Measurements from ENCODE around the gene ATF4.

The ATF4 gene

GRCh38 chr22:39510529-39511149 lies 9.7 kb upstream of the ATF4 start:
- DNase-seq (ENCODE audit: extremely low read depth, low read depth) = no peak

DNA sequence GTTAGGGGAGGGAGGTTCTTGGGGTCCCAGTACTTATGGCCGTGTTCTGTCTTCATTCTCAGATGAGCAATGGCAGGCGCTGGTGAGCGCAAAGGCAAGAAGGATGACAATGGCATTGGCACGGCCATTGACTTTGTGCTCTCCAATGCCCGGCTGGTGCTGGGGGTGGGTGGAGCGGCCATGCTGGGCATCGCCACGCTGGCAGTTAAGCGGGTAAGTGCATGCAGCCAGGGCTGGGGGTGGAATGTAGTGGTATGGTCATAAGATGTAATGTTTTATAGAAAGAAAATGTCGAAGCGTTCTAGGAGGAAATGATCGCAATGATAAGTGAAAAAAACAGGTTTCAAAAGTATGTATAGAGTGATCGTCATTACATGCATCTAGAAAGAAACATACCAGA lies 9.1 kb upstream of the ATF4 start:
- no peak overlapping the region for H3K4me3 ChIP-seq (replicated peaks; ENCODE audit: low read depth, low read length)
- DNase-seq (ENCODE audit: extremely low read depth, low read depth) = no peak
- TF ChIP-seq, protein P1, sequence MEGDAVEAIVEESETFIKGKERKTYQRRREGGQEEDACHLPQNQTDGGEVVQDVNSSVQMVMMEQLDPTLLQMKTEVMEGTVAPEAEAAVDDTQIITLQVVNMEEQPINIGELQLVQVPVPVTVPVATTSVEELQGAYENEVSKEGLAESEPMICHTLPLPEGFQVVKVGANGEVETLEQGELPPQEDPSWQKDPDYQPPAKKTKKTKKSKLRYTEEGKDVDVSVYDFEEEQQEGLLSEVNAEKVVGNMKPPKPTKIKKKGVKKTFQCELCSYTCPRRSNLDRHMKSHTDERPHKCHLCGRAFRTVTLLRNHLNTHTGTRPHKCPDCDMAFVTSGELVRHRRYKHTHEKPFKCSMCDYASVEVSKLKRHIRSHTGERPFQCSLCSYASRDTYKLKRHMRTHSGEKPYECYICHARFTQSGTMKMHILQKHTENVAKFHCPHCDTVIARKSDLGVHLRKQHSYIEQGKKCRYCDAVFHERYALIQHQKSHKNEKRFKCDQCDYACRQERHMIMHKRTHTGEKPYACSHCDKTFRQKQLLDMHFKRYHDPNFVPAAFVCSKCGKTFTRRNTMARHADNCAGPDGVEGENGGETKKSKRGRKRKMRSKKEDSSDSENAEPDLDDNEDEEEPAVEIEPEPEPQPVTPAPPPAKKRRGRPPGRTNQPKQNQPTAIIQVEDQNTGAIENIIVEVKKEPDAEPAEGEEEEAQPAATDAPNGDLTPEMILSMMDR (IDR thresholded peaks at IDR 0.05; ENCODE audit: low read depth, low read length, missing control alignments) = no peak

More at GRCh38 chr22:39510529-39511149, 9.7 kb upstream of the ATF4 start:
- TF ChIP-seq, protein P1 (IDR thresholded peaks at IDR 0.05; ENCODE audit: low read depth, low read length, missing control alignments) = no peak
- no peak overlapping the region for H3K4me3 ChIP-seq (replicated peaks; ENCODE audit: low read depth, low read length)

DNA sequence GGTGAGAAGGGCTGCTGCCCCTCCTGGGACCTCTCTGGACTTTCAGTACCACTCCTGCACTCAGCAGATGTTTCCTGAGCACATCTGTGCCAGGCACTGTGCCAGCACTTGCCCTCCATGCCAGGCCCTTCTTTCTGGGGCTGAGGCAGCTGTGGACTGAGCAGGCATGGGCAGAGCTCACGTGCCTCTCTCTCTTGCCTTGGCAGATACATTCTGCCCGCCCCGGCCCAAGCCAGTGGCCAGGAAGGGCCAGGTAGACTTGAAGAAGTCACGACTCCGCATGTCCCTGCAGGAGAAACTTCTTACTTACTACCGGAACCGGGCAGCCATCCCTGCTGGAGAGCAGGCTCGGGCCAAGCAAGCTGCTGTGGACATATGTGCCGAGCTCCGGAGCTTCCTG lies 8.3 kb upstream of the ATF4 start:
- no peak overlapping the region for H3K4me3 ChIP-seq (replicated peaks; ENCODE audit: low read depth, low read length)
- TF ChIP-seq, protein P1 (IDR thresholded peaks at IDR 0.05; ENCODE audit: low read depth, low read length, missing control alignments) = no peak
- DNase-seq (ENCODE audit: extremely low read depth, low read depth) = no peak

GRCh38 chr22:39513791-39514190 lies 6.6 kb upstream of the ATF4 start:
- TF ChIP-seq, protein P1 (IDR thresholded peaks at IDR 0.05; ENCODE audit: low read depth, low read length, missing control alignments) = no peak
- no peak overlapping the region for H3K4me3 ChIP-seq (replicated peaks; ENCODE audit: low read depth, low read length)
- DNase-seq (ENCODE audit: extremely low read depth, low read depth) = no peak

- no peak overlapping the region for H3K4me3 ChIP-seq (replicated peaks; ENCODE audit: low read depth, low read length)
- no peak for DNase-seq (ENCODE audit: extremely low read depth, low read depth)
Observed at GRCh38 chr22:39514373-39514973, 5.9 kb upstream of the ATF4 start.

GRCh38 chr22:39515266-39516050 lies 4.9 kb upstream of the ATF4 start:
- no peak overlapping the region for H3K4me3 ChIP-seq (replicated peaks; ENCODE audit: low read depth, low read length)
- DNase-seq (ENCODE audit: extremely low read depth, low read depth) = no peak
- TF ChIP-seq, protein P1 (IDR thresholded peaks at IDR 0.05; ENCODE audit: low read depth, low read length, missing control alignments) = no peak

More at GRCh38 chr22:39514373-39514973, 5.9 kb upstream of the ATF4 start:
- TF ChIP-seq, protein P1 (IDR thresholded peaks at IDR 0.05; ENCODE audit: low read depth, low read length, missing control alignments) = peak; percentile 77

Data from HFF-Myc (cell line).